GM18499 (cell line): ENCODE data around the gene CAMLG.
"Not testable (repeated sequence)": the region's sequence is repeated elsewhere in the genome, so short reads cannot be mapped to it uniquely, and the experiment has no call there.

ENCODE experiments used
- ATAC-seq: cut with Tn5 transposase; IDR thresholded peaks from one replicate; pipeline ENCODE4 v1.9.1; 2021; ENCODE audit warnings: moderate number of reproducible peaks; ENCODE audit not compliant: insufficient read depth, unreplicated experiment

CAMLG gene

DNA sequence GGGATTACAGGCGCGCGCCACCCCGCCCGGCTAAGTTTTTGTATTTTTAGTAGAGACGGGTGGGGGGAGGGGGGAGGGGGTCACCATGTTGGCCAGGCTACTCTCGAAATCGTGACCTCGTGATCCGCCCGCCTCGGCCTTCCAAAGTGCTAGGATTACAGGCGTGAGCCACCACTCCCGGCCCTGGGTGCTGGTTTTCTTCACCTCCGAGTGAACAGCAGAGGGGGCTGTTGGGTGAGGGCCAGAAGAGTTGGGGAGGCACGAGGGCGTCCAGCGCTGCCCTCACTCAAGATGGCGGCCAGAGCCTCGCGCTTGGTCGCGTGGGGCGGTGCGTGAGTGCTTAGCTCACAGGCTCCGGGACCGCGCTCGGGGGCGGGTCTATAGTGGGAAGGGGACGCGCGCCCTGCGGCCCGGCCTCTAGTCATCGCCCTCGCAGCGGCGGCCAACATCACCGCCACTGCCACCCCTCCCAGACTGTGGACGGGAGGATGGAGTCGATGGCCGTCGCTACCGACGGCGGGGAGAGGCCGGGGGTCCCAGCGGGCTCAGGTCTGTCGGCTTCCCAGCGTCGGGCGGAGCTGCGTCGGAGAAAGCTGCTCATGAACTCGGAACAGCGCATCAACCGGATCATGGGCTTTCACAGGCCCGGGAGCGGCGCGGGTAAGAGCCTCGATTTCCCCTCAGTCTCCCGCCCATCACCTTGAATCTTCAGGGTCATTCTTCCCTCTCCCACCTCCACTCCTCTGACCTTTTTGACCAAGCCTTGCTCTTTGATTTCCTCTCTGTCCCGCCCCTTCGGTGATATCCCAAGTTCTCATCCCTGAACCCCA, at the start of gene CAMLG:
Gene CAMLG (plus strand): TSS at position 416 of the 830 bp plus-strand sequence. CDS start 73 bp downstream, at position 489.
- peak; percentile 75 for ATAC-seq

DNA sequence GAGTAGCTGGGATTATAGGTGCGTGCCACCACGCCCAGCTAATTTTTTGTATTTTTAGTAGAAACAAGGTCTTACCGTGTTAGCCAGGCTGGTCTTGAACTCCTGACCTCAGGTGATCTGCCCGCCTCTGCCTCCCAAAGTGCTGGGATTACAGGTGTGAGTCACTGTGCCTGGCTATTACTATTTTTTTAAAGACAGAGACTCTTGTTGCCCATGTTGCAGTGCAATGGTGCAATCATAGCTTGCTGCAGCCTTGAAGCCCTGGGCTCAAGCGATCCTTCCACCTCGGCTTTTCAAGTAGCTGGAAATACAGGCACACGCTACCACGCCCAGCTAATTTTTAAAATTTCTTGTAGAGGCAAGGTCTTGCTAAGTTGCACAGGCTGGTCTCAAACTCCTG, 48.2 kb upstream of the CAMLG start:
- ATAC-seq: not testable (repeated sequence)

DNA sequence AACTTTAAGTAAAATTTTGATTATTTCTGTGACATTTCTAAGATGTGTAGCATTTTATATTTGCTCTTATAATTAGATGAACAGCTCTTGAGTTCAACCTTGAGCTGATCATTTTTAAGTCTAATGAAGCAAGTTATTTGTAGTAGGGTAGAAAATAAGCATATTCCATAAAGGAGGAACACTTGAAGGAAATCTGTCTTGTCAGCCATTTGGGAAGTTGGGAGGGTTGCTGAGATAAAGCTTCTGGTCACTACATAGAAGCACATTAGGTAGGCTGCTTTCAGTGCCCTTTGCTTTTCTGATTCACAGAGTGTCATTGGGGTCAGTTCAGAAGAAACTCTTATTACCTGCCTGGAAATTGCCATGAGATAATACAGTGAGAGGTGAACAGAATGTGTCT, 45.6 kb upstream of the CAMLG start:
- ATAC-seq: no peak

DNA sequence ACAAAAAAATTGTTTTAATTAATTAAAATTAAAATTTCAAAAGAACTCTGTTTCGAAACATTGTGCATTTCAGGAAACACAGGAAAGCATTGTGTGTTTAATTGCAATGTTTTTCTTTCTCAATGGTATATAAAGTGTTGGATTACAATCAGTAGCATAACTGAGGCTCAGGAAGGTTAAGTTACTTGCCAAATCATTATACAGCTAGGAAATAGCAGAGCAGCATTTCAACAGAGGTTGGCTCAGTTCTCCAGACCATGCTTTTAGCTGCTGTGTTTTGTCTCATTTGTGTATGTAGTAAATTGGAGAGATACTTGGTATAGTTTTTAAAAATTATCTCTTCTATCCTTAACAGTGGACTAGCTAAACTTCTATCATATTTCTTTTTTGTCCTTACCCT, 30.0 kb upstream of the CAMLG start:
- no peak for ATAC-seq

GRCh38 chr5:134714120-134714519, 24.2 kb upstream of the CAMLG start:
- no peak for ATAC-seq

DNA sequence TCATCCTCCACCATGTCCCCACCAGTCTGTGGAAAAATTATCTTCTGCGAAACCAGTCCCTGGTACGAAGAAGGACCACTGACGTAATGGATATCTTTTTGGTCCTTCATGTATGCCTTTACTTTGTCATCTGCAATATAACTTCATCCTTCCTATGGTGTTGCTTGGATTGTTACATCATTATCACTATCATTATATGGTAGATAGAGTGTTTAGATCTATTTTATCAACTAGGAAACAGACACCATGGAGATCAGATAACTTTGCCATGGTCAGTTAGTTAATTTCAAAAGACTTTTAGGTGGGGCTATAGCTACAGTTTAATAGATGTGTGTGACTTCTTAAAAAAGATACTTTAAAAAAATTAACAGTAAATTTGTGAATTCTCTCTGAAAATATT, 23.8 kb upstream of the CAMLG start:
- ATAC-seq: no peak

DNA sequence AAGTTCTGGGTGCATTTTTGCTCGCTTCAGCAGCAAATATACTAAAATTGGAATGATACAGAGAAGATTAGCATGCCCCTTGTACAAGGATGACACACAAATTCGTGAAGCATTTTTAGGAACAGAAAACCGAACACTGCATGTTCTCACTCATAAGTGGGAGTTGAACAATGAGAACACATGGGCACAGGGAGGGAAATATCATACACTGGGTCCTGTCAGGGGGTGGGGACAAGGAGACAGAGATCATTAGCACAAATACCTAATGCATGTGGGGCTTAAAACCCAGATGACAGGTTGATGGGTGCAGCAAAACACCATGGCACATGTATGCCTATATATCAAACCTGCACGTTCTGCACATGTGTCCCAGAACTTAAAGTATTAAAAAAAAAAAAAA, 22.9 kb upstream of the CAMLG start:
- ATAC-seq: not testable (repeated sequence)

DNA sequence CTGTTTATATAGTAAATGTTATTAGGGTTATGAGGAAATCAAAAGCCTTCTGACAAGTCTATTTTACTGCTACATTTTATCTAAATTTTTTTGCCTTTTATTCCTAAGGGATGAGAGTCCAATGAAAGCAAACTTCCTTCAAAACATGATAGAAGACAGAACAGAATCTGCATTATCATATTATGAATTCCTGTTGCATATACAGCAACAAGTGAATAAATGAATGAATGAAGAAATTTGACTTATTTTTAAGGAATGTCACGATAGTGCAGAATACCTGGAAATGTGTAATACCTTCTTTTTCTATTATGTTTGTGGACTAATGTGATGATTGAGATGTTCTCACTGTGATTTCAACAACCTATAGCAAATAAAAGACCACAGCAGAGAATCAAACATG, 13.5 kb upstream of the CAMLG start:
- ATAC-seq: no peak

GRCh38 chr5:134732819-134733218, 5.5 kb upstream of the CAMLG start:
- ATAC-seq: no peak

- no peak for ATAC-seq
These were observed 3.1 kb upstream of the CAMLG start for GRCh38 chr5:134735243-134735642.

GRCh38 chr5:134736173-134736812, 2.1 kb upstream of the CAMLG start:
- no peak for ATAC-seq

- no peak for ATAC-seq
These were observed 764 bp downstream of the CAMLG start for GRCh38 chr5:134738963-134739661.

DNA sequence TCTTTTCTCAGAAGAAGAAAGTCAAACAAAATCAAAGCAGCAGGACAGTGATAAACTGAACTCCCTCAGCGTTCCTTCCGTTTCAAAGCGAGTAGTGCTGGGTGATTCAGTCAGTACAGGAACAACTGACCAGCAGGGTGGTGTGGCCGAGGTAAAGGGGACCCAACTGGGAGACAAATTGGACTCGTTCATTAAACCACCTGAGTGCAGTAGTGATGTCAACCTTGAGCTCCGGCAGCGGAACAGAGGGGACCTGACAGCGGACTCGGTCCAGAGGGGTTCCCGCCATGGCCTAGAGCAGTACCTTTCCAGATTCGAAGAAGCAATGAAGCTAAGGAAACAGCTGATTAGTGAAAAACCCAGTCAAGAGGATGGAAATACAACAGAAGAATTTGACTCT, 2.7 kb downstream of the CAMLG start:
- ATAC-seq: no peak

- no peak for ATAC-seq
These were observed 3.8 kb downstream of the CAMLG start for GRCh38 chr5:134742134-134742533.

DNA sequence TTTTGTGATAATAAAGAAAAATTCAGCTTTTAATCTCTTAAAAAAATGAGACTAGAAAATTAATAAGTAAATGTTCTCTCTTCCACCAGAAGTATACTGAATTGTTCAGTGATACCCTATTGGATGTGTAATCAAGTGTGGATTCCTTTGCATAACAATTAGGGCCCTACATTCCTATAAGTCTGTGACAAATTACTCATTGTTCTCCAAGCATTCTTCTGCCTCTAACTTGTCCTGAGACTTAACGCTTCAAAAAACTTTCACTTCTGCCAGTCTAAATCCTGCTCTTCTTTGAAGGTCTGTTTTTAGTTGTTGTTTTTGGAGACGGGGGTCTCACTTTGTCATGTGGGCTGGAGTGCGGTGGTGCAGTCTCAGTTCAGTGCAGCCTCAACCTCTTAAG, 11.1 kb downstream of the CAMLG start:
- no peak for ATAC-seq

GRCh38 chr5:134758176-134758503, 19.8 kb downstream of the CAMLG start:
- no peak for ATAC-seq

GRCh38 chr5:134758504-134759341, 20.4 kb downstream of the CAMLG start, which contains the start of gene DDX46:
TSS of gene DDX46 (plus strand) at chr5:134758779. CDS start at chr5:134758939, 160 bp downstream.
- peak; percentile 75 for ATAC-seq

DNA sequence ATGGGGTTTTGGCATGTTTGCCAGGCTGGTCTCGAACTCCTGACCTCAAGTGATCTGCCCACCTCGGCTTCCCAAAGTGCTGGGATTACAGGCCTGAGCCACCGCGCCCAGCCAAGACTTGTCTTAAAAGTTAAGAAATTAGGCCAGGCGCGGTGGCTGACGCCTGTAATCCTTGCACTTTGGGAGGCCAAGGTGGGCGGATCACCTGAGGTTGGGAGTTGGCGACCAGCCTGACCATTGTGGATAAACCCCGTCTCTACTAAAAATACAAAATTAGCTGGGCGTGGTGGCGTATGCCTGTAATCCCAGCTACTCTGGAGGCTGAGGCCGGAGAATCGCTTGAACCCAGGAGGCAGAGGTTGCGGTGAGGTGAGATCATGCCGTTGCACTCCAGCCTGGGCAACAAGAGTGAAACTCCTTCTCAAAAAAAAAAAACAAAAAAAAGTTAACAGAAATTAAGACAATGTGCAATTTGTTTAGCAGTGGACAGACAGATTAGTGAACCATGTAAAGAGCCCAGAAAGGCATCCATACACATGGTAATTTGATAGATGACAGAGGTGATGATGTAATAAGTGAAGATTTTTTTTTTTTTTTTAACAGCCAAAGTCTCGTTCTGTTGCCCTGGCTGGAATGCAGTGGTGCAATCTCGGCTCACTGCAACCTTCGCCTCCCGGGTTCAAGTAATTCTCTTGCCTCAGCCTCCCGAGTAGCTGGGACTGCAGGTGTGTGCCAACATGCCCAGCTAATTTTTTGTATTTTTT, 29.4 kb downstream of the CAMLG start:
- ATAC-seq: not testable (repeated sequence)

DNA sequence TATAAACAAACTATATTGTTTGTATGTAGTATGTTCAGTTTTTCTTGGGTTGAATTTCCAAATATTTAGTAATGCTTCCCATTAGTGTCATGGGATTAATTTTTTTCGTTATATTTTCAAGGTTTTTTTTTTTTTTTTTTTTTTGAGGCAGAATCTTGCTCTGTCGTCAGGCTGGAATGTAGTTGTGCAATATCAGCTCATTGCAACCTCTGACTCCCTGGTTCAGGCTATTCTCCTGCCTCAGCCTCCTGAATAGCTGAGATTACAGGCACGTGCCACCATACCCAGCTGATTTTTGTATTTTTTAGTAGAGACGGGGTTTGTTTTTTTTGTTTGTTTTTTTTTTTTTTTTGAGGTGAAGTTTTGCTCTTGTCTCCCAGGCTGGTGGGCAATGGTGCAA, 30.9 kb downstream of the CAMLG start:
- no peak for ATAC-seq
